ENCODE data around the gene GOLGB1. TPM values are rescaled to one million over a fixed set of nuclear protein-coding genes. Genes with fewer than 3 reads are reported as not detected.

The GOLGB1 gene
- total RNA-seq, 1 donor from 2014 or later: 76.6 TPM

DNA sequence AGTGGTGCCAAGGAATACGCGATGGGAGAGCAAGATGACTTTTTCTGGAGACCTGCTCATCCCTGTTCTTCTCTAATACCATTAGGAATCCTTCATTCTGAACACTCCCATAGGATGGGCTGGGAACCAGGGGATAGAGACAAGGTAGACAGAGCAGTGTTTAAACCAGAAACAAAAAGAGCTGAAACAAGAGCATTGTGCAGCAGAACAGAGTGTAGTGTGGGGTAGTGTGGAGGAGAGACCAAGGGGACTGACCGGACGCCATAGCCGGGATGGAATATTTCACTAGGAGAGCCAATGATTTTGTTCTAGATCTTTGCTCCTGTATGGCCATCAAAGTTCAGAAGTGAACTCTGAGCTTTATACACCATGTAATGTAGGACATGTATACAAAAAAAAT, 104.5 kb downstream of the GOLGB1 start:
- no peak overlapping the region for H3K27ac ChIP-seq (ENCODE audit: low read depth, low read length)
- Mint-ChIP-seq H3K9me3 (ENCODE audit: unreplicated experiment) (no peaks in the 10 kb centered on the region), H3K36me3 (ENCODE audit: low read depth, unreplicated experiment) (peaks cover 1% of the 10 kb centered on the region), H3K27me3 (ENCODE audit: low read depth, unreplicated experiment) (no peaks in the 10 kb centered on the region), H3K4me3 (ENCODE audit: unreplicated experiment) (no peak overlapping the region), H3K4me1 (ENCODE audit: low read depth, unreplicated experiment) (no peaks in the 10 kb centered on the region), H3K27ac (ENCODE audit: unreplicated experiment) (no peak overlapping the region)
- no peaks in the 10 kb centered on the region for H3K27me3 ChIP-seq (ENCODE audit: insufficient read depth, low read length)
- H2AFZ ChIP-seq (ENCODE audit: low read depth, low read length): no peak overlapping the region
- H4K20me1 ChIP-seq (ENCODE audit: insufficient read depth, low read length): no peaks in the 10 kb centered on the region
- H3K4me2 ChIP-seq (ENCODE audit: low read length): no peak overlapping the region
- H3K9ac ChIP-seq (ENCODE audit: low read length): no peak overlapping the region
- H3K79me2 ChIP-seq (ENCODE audit: insufficient read depth, low read length): no peaks in the 10 kb centered on the region
- no peaks in the 10 kb centered on the region for H3K9me3 ChIP-seq (ENCODE audit: insufficient read depth, low read depth, low read length)
- H3K36me3 ChIP-seq (ENCODE audit: insufficient read depth, low read length): no peaks in the 10 kb centered on the region
- TF ChIP-seq, protein P1, sequence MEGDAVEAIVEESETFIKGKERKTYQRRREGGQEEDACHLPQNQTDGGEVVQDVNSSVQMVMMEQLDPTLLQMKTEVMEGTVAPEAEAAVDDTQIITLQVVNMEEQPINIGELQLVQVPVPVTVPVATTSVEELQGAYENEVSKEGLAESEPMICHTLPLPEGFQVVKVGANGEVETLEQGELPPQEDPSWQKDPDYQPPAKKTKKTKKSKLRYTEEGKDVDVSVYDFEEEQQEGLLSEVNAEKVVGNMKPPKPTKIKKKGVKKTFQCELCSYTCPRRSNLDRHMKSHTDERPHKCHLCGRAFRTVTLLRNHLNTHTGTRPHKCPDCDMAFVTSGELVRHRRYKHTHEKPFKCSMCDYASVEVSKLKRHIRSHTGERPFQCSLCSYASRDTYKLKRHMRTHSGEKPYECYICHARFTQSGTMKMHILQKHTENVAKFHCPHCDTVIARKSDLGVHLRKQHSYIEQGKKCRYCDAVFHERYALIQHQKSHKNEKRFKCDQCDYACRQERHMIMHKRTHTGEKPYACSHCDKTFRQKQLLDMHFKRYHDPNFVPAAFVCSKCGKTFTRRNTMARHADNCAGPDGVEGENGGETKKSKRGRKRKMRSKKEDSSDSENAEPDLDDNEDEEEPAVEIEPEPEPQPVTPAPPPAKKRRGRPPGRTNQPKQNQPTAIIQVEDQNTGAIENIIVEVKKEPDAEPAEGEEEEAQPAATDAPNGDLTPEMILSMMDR (IDR thresholded peaks at IDR 0.05; ENCODE audit: insufficient read depth, low read depth, low read length): no peak
- no peak for TF ChIP-seq EZH2 (IDR thresholded peaks at IDR 0.05; ENCODE audit: insufficient read depth, low read length)
- DNase-seq (ENCODE audit: low read depth) (no peak), FAIRE-seq (no peak)
- no peaks in the 10 kb centered on the region for H3K4me1 ChIP-seq (ENCODE audit: insufficient read depth, low read length)
- no peak overlapping the region for H3K4me3 ChIP-seq (ENCODE audit: insufficient read depth, low read depth, low read length)

GRCh38 chr3:121642601-121643314, 106.8 kb downstream of the GOLGB1 start:
- Histone ChIP-seq H3K4me3 (ENCODE audit: insufficient read depth, low read depth, low read length) (no peak overlapping the region), H2AFZ (ENCODE audit: low read depth, low read length) (no peak overlapping the region), H3K4me2 (ENCODE audit: low read length) (no peak overlapping the region), H3K4me1 (ENCODE audit: insufficient read depth, low read length) (no peaks in the 10 kb centered on the region), H4K20me1 (ENCODE audit: insufficient read depth, low read length) (no peaks in the 10 kb centered on the region), H3K9me3 (ENCODE audit: insufficient read depth, low read depth, low read length) (no peaks in the 10 kb centered on the region), H3K27me3 (ENCODE audit: insufficient read depth, low read length) (no peaks in the 10 kb centered on the region), H3K36me3 (ENCODE audit: insufficient read depth, low read length) (no peaks in the 10 kb centered on the region), H3K27ac (ENCODE audit: low read depth, low read length) (no peak overlapping the region), H3K9ac (ENCODE audit: low read length) (no peak overlapping the region), H3K79me2 (ENCODE audit: insufficient read depth, low read length) (no peaks in the 10 kb centered on the region)
- Mint-ChIP-seq H3K4me3 (ENCODE audit: unreplicated experiment) (no peak overlapping the region), H3K9me3 (ENCODE audit: unreplicated experiment) (no peaks in the 10 kb centered on the region), H3K27me3 (ENCODE audit: low read depth, unreplicated experiment) (no peaks in the 10 kb centered on the region), H3K36me3 (ENCODE audit: low read depth, unreplicated experiment) (peaks cover 1% of the 10 kb centered on the region), H3K4me1 (ENCODE audit: low read depth, unreplicated experiment) (no peaks in the 10 kb centered on the region), H3K27ac (ENCODE audit: unreplicated experiment) (no peak overlapping the region)
- FAIRE-seq: no peak
- DNase-seq (ENCODE audit: low read depth): no peak
- TF ChIP-seq, protein P1 (IDR thresholded peaks at IDR 0.05; ENCODE audit: insufficient read depth, low read depth, low read length): no peak
- no peak for TF ChIP-seq EZH2 (IDR thresholded peaks at IDR 0.05; ENCODE audit: insufficient read depth, low read length)

DNA sequence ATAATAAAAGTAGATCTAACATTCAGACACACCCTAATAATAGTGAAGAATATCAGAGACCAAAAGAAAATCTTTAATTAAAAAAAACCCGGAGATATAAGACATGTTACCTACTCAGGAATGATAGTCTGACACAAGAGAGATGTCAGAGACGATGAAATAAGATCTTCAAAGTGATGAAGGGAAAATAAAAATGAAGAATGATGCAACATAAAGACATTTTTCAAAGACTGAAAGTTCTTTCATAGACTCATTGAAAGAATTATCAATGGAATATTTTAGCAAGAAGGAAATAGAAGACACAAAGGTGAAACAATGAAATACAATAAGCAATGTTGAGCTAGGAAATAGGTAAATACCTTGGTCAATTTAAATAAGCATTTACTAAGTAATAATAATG, 108.4 kb downstream of the GOLGB1 start:
- Histone ChIP-seq H3K79me2 (ENCODE audit: insufficient read depth, low read length) (no peaks in the 10 kb centered on the region), H3K36me3 (ENCODE audit: insufficient read depth, low read length) (no peaks in the 10 kb centered on the region), H2AFZ (ENCODE audit: low read depth, low read length) (no peak overlapping the region), H3K27ac (ENCODE audit: low read depth, low read length) (no peak overlapping the region), H3K9ac (ENCODE audit: low read length) (no peak overlapping the region), H3K27me3 (ENCODE audit: insufficient read depth, low read length) (no peaks in the 10 kb centered on the region), H3K4me2 (ENCODE audit: low read length) (no peak overlapping the region), H3K9me3 (ENCODE audit: insufficient read depth, low read depth, low read length) (no peaks in the 10 kb centered on the region), H4K20me1 (ENCODE audit: insufficient read depth, low read length) (no peaks in the 10 kb centered on the region), H3K4me1 (ENCODE audit: insufficient read depth, low read length) (no peaks in the 10 kb centered on the region), H3K4me3 (ENCODE audit: insufficient read depth, low read depth, low read length) (no peak overlapping the region)
- Mint-ChIP-seq H3K27ac (ENCODE audit: unreplicated experiment) (no peak overlapping the region), H3K36me3 (ENCODE audit: low read depth, unreplicated experiment) (peaks cover 6% of the 10 kb centered on the region), H3K9me3 (ENCODE audit: unreplicated experiment) (no peaks in the 10 kb centered on the region), H3K4me3 (ENCODE audit: unreplicated experiment) (no peak overlapping the region), H3K27me3 (ENCODE audit: low read depth, unreplicated experiment) (no peaks in the 10 kb centered on the region), H3K4me1 (ENCODE audit: low read depth, unreplicated experiment) (no peaks in the 10 kb centered on the region)
- FAIRE-seq (no peak), DNase-seq (ENCODE audit: low read depth) (no peak)
- TF ChIP-seq, protein P1 (IDR thresholded peaks at IDR 0.05; ENCODE audit: insufficient read depth, low read depth, low read length): no peak
- no peak for TF ChIP-seq EZH2 (IDR thresholded peaks at IDR 0.05; ENCODE audit: insufficient read depth, low read length)

Data from astrocyte (in vitro differentiated cells and primary cell).